ENCODE results near the gene CNTN1.

DNA sequence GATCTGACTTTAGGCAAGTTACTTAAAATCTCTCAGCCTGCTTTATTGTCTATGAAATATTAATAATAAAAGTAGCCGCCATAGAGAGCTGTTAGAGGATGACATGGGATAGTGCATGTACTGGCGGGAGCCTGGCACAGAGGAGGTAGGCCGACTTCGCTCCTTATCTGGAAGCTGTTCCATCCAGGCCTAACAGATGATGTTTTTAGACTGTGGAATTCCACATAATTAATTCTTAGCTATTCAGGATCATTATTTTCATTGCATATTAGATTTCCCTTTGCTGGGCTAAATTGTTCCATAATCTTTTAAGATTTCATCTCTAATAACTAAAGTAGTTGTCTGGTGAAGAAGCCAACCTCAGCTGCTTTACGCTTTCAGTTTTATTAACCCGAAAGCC lies 30.8 kb downstream of the CNTN1 start:
- TF ChIP-seq YY1 (IDR thresholded peaks at IDR 0.05; ENCODE audit: insufficient read depth, insufficient read length) (no peak), ZNF274 (IDR thresholded peaks at IDR 0.05; ENCODE audit: low read depth, low read length) (no peak)

Data from NT2/D1 (cell line).